ENCODE data around the gene BAD.
"Not testable (repeated sequence)": the region's sequence is repeated elsewhere in the genome, so short reads cannot be mapped to it uniquely, and the experiment has no call there.

BAD gene

DNA sequence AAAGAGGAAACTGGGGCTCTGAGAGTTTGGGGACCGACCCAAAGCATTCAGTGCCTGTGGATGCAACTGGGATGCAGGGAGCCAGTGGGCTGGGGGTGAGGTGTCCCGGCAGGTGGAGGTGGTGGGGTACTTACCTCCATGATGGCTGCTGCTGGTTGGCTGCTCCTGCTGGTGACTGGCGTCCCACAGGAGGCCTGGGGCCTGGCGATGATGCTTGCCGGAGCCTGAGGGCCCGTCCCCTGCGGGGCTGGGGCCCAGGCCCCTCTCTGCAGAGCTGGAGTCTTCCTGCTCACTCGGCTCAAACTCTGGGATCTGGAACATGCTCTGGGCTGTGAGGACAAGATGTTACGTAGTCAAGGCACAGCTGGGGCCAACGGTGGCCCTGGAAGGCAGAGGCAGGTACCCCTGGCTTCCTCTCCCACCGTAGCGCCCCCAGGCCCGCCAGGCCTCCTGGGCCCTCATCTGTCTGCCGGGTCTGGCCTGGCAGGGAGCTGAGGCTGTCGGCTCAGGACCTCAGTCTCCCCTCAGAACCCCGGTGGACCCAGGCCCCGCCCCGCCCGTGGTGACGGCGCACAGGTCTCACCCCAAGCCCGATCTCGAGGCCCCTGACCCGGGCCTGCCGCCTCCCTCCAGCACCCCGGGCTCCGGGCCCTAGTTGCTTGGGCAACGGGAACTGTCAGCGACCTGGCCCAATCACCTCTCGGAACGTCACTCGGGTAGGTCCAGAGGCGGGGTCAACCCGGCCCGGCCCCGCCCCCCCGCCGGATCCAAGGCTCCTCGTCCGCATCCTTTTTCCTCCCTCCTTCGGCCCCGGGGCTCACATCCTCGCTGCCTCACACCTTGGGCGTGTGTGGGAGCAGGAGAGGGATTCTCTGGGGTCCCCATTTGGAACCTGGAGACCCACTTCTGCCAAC lies at the start of gene BAD:
Gene BAD, minus strand, starts transcription at position 618 of the 914 bp plus-strand sequence. Its CDS starts 297 bp downstream, at position 321.
- peak; percentile 96 for DNase-seq

DNA sequence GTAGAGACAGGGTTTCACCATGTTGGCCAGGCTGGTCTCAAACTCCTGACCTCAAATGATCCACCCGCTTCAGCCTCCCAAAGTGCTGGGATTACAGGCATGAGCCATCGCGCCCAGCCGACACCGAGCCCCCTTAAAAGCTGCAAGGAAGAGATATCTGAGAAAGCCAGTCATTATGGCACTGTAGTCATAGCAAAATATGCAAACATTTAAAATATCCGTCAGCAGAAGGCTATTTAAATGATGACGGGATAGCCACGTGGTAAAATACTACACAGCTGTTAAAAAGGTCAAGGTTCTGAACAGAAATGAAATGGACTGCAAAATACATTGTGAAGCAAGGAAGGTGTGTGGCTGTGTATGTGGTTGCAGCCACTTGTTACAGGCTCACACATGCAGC lies 49.1 kb upstream of the BAD start:
- no peak for DNase-seq

- DNase-seq = peak; percentile 88
Measured at GRCh38 chr11:64331569-64332371, 47.3 kb upstream of the BAD start.

GRCh38 chr11:64330888-64331287 lies 46.4 kb upstream of the BAD start:
- no peak for DNase-seq

- DNase-seq = no peak
Measured at GRCh38 chr11:64327993-64328392, 43.5 kb upstream of the BAD start.

GRCh38 chr11:64327375-64327774 lies 42.9 kb upstream of the BAD start:
- no peak for DNase-seq

DNA sequence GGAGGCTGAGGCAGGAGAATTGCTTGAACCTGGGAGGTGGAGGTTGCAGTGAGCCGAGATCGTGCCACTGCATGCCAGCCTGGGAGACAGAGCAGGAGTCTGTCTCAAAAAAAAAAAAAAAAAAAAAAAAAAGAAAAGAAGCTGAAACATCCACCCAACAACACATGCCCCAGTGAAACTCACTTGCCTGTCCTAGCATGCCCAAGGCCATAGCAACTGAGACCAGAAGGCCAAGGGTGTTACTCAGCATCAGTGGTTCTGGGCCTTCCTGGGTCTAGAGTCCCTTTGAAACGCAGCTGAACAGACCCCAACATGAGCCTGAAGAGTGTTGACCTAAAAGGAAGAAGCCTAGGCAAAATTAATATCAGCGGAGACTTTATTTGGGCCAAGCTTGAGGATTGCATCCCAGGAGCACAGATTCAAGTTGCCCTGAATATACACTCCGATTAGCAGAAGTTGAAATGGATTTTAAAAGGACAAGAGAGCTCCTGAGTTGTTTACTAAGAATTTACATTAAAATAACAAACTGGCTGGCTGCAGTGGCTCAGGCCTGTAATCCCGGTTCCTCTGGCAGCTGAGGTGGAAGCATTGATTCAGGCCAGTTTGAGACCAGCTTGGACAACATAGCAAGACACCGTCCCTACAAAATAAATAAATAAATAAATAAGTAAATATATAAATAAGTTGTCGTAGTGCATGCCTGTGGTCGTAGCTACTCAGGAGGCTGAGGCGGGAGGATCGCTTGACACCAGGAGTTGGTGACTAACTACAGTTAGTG lies 40.4 kb upstream of the BAD start:
- no peak for DNase-seq

GRCh38 chr11:64323984-64324383 lies 39.5 kb upstream of the BAD start:
- not testable (repeated sequence) for DNase-seq

DNA sequence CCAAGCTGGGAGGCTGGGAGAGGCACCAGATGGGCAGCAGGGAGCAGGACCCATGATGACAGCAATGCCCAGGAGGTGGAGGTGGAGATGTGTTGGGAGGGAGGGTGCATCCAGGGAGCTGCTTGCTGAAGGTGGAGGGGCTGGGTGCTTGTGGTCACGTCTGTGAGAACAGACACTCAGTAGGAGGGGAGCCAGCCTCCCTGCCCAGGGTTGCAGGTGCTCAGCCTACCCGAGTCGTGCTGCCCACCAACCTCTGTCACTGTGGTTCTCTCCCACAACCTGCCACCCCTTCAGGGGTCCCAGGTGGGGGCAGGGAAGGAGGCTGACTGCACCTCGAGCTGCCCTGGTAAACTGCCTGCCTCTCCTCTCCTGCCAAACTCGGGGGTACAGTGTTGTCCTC lies 38.9 kb upstream of the BAD start:
- DNase-seq = no peak

DNA sequence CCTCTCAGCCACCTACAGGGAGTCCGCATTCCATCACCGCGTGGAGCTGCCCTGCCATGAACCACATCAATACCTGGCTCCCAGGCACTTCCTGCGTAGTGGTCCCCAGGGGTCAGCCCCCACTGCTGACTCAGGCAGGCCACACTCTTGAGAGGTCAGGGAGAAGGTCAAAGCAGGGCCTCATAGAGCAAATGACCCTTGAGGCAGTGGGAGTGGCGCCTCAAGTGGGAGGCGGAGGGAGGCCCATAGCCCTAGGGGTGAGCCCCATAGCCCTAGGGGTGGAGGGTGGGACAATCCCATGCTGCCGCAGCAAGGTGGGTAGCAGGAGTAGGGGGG lies 38.4 kb upstream of the BAD start:
- DNase-seq = no peak

GRCh38 chr11:64321533-64321932 lies 37.1 kb upstream of the BAD start:
- DNase-seq = no peak

DNA sequence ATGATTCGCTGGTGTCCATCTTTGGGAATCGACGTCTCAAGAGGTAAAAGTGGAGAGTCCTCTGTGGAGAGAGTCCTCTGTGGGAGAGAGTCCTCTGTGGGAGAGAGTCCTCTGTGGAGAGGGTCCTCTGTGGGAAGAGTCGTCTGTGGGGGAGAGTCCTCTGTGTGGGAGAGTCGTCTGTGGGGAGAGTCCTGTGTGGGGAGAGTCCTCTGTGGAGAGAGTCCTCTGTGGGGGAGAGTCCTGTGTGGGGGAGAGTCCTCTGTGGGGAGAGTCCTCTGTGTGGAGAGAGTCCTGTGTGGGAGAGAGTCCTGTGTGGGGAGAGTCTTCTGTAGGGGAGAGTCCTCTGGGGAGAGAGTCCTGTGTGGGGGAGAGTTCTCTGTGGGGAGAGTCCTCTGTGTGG lies 36.6 kb upstream of the BAD start:
- DNase-seq = no peak

DNA sequence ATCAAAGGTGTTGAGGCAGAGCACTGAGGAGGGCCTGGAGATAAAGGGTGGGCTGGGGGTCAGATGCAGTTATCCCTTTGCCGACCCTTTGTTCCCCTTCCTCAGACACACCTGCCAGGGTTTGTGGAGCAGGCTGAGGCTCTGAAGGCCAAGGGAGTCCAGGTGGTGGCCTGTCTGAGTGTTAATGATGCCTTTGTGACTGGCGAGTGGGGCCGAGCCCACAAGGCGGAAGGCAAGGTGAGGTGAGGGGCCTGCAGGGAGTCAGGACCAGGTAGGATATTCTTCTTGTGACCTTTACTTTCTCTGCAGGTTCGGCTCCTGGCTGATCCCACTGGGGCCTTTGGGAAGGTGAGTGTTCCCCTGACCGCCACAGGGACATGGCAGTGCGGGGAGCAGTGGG lies 36.1 kb upstream of the BAD start:
- no peak for DNase-seq

- no peak for DNase-seq
Measured at GRCh38 chr11:64318766-64319761, 34.6 kb upstream of the BAD start.

GRCh38 chr11:64317961-64318765 lies 33.7 kb upstream of the BAD start, which contains the start of gene PRDX5:
Gene PRDX5, plus strand, starts transcription at chr11:64318121. Its CDS starts 95 bp downstream, at chr11:64318216.
- peak; percentile 95 for DNase-seq

DNA sequence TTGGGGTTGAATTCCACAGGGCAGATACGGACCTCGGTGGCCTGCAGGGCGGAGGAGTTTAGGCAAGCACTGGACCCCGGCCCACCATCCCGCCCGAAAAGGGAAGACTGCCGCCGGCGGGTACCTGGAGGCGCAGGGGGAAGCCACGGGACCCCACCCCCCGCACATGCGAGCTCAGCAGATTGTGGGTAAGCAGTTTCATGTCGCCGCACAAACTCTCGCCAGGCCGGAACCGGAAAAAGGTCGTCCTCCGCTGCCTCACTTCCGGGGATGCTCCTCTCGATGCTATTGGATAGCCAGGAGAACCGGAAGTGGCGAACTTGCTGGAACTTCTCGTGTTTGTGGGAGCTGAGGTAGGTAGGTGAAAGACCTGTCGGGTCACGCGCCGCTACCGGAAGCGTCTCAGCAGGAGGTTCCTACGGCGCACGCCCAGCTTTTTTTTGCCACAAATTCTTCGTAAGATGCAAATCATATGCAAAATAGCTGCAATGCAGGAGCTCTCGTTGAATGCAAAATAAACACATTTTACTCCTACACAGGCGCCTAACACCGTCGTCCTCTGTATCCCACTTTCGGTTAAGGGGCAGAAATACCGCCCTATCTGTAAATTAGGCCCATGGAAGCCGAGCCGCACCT lies 33.0 kb upstream of the BAD start, which contains the start of gene TRMT112:
Gene TRMT112, minus strand, starts transcription at position 235 of the 636 bp plus-strand sequence. Its CDS starts 33 bp downstream, at position 202.
- DNase-seq = peak; percentile 96

DNA sequence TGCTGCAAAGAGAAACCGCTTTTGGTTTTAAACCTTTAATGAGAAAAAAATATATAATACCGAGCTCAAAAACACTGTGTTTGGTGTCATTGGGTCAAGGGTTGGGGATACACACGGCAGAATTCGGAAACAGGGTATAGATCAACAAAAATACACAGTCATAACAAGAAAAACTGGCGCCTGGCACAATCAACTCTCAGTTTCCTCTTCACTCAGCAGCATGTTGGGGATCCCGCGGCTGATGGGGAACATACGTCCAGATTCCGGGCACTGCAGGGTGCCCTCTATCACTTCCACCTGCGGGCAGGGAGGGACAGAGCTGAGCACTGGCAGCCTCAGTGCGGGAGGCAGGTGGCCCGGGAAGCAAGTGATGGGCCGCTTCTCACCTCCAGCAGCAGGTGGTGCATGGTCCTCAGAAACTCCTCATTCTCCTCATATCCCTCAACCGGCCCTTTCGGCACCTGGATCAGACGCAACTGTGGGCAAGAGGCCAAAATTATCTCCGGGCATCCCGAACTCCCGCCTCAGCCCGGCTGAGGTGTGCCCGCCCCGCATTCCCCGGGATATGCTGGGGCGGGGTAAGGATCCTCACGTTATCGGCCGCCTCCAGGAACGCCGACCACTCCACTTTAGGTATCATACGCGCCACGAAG lies 32.3 kb upstream of the BAD start:
- DNase-seq = peak; percentile 59

- not testable (repeated sequence) for DNase-seq
Measured at GRCh38 chr11:64315667-64316526, 31.4 kb upstream of the BAD start.
